HEK293T (cell line): Measurements from ENCODE around the gene C2CD4D.

Experiments used
- BHLHE40 ChIP-seq: fragments of 450-650 bp; IDR thresholded peaks from 2 replicates; pipeline ENCODE4 v1.6.1; 2016; ENCODE audit warnings: mild to moderate bottlenecking, moderate library complexity, borderline replicate concordance
- ELF4 ChIP-seq: fragments of 450-650 bp; IDR thresholded peaks from 2 replicates; pipeline ENCODE4 v1.6.1; 2017; ENCODE audit warnings: antibody characterized with exemption
- PKNOX1 ChIP-seq: fragments of 450-650 bp; IDR thresholded peaks from 2 replicates; pipeline ENCODE4 v1.6.1; 2016
- SP1 ChIP-seq: fragments of 450-650 bp; IDR thresholded peaks from 2 replicates; pipeline ENCODE4 v1.6.1; 2017
- SUZ12 ChIP-seq: fragments of 450-650 bp; IDR thresholded peaks from 2 replicates; pipeline ENCODE4 v1.6.1; 2016; ENCODE audit warnings: mild to moderate bottlenecking
- ZNF384 ChIP-seq: fragments of 450-650 bp; IDR thresholded peaks from 2 replicates; pipeline ENCODE4 v1.6.1; 2016

GRCh38 chr1:151862604-151863003, 23.0 kb upstream of the C2CD4D start:
- no peak for TF ChIP-seq ELF4
- TF ChIP-seq BHLHE40: no peak
- TF ChIP-seq PKNOX1: no peak; the same call in 1 of the 2 replicates
- TF ChIP-seq ZNF384: no peak
- TF ChIP-seq SP1: no peak
- no peak for TF ChIP-seq SUZ12
